ENCODE results near the gene DCX.

GRCh38 chrX:111410590-111411078 lies 1.4 kb downstream of the DCX start:
- TF ChIP-seq CTCF (conservative IDR thresholded peaks at IDR 0.05; ENCODE audit: low read depth, low read length) (no peak), ELK1 (IDR thresholded peaks at IDR 0.05; ENCODE audit: borderline replicate concordance, low read depth, low read length) (no peak), RCOR1 (IDR thresholded peaks at IDR 0.05; ENCODE audit: insufficient replicate concordance, low read length) (no peak), POLR2A (IDR thresholded peaks at IDR 0.05; ENCODE audit: low read depth, low read length) (no peak), RFX5 (IDR thresholded peaks at IDR 0.05; ENCODE audit: low read depth, low read length) (no peak), USF2 (IDR thresholded peaks at IDR 0.05; ENCODE audit: low read depth, low read length) (no peak), BHLHE40 (IDR thresholded peaks at IDR 0.05; ENCODE audit: low read depth, low read length) (no peak), RAD21 (IDR thresholded peaks at IDR 0.05; ENCODE audit: low read length) (no peak), MXI1 (IDR thresholded peaks at IDR 0.05; ENCODE audit: borderline replicate concordance, low read depth, low read length) (no peak), MAFK (IDR thresholded peaks at IDR 0.05; ENCODE audit: low read depth, low read length) (no peak)

All from IMR-90 (cell line).